Stimulated activated CD4-positive, alpha-beta T cell treated with anti-CD3 and anti-CD28 coated beads, Interleukin-1b, Interleukin-23, amount 100 ng/mL, for 4 hours (primary cell): ENCODE results near the gene ZFAND2B.

Experiments used
- DNase-seq, 2 donors: peaks; one replicate each; pipeline ENCODE4 v3.0.0-alpha.2; 2020; ENCODE audit warnings: low read depth in 2 of 2

The ZFAND2B gene, protein sequence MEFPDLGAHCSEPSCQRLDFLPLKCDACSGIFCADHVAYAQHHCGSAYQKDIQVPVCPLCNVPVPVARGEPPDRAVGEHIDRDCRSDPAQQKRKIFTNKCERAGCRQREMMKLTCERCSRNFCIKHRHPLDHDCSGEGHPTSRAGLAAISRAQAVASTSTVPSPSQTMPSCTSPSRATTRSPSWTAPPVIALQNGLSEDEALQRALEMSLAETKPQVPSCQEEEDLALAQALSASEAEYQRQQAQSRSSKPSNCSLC

DNA sequence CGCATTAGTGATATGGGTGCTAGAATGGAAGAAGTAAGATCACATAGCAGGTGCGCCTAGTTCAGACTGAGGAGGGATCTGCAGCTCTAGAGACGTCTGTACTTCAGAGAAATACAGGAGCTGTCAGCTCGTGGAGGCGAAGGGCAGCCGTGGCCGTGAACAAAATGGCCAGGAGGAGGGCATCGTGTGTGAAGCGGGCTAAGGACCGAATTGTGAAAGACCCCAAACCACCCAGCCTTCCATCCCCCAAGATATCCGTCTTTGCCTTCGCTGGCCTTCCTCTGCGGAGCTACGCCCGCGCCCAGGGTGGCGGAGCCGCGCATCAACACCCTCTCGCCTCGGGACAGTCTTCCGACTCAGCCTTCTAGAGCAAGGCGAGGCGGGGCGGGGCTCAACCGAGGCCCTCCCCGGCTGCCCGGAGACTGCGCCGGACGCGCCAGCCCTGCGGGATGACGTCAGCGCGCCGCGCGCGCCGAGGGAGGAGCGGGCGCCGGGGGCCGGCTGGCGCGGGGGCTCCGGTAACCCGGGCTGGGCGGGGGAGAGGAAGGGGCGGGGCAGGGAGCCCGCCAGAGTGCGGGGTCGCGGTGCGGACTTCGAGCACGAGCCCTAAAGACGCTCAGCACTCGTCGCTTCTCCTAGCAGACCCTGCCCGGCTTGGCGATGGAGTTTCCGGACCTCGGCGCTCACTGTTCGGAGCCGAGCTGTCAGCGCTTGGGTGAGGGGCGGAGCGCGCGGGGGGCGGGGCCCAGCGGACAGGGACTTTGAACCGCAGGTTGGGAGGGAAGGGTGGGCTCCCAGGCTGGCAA is at the start of gene ZFAND2B:
Gene ZFAND2B (plus strand): TSS at position 455 of the 806 bp plus-strand sequence. CDS start 206 bp downstream, at position 661.
- peak; percentile 93 to 95 for DNase-seq

- no peak for DNase-seq
Observed at GRCh38 chr2:219157396-219157795, 49.2 kb upstream of the ZFAND2B start.

DNA sequence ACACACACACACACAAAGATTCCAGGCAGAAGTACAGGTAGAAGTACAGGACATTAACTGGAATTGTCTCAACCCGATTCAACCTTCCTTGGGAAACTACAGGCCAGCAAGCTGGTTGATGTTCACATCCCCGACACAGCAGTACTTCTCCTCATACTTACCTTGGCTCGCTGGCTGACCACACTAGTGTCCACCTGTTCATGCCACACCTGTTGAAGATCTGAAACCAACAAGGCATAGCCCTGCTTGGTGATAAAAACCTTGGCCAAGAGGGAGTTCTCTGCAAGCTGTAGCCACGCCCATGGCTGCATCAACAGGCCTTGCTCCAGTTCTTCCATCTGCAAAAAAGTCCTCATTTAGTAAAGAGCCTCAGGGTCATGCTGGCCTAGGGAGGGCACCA is 48.6 kb upstream of the ZFAND2B start:
- DNase-seq = no peak

GRCh38 chr2:219158586-219158985 is 48.0 kb upstream of the ZFAND2B start:
- DNase-seq = no peak

DNA sequence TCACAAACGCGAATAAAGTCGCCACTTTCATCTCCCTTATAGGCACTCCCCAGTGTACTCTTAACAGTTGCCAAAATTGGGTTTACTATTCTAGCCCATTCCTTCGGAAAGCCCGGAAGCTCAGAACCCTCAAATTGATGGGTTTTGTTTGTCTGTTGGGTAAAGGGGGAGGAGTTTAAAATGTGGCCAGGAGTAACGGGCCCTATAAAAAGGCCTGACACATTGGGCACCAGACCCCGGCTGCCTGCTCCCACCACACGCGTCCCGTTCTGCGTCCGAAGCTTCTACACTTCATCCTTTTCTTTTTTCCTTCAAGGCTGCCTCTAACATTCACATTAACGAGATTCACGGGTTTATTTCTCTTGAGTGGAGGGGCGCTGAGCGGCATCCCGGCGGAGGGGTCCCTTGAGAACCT is 46.8 kb upstream of the ZFAND2B start:
- DNase-seq = no peak

- DNase-seq = peak; percentile 91 to 95
Observed at GRCh38 chr2:219160186-219161017, 46.2 kb upstream of the ZFAND2B start, which contains the start of gene NHEJ1. TSS of gene NHEJ1 (minus strand) at chr2:219160815. CDS start at chr2:219158362, 2,453 bp downstream.

GRCh38 chr2:219161097-219161496 is 45.5 kb upstream of the ZFAND2B start:
- DNase-seq = no peak

DNA sequence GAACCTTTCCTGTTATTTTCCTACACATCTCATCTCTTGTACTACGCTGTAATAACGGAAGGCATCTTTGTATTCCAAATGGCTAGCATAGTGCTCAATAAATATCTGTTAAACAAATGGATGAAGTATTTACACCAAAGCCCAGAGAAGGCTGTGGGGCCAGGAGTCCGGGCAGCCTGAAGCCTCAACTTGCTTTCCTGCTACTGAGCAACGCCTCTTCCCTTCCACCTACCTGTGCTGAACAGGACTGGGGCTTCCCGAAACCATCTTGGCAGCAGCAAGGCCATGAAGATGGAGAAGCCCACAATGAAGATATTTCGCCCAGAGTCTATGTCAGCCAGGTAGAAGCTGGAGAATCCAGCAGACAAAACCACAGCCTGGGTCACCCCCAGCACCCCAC is 43.4 kb upstream of the ZFAND2B start:
- DNase-seq = no peak

- no peak for DNase-seq
Observed at GRCh38 chr2:219165058-219165911, 41.3 kb upstream of the ZFAND2B start.

GRCh38 chr2:219167997-219168396 is 38.6 kb upstream of the ZFAND2B start:
- DNase-seq = no peak

GRCh38 chr2:219168526-219168925 is 38.1 kb upstream of the ZFAND2B start:
- no peak for DNase-seq

DNA sequence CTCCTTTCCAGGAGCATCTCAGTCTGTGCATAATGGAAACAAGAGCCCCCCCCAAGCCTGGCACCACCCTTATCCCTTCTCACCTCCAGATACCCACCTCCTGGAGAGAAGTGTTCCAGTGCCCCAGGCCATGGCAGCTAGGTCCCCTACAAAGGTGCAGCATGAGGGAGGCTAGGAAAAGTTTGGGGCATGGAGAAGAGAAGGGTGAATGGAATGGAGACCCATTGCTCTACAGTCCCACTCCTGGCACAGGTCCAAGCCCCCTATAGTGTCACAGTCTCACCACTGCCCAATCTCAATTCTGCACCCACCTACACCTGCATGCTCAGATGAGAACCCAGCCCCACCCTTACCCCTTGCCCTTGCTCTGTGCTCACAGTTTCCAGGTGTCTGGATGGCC is 37.6 kb upstream of the ZFAND2B start:
- DNase-seq = no peak

GRCh38 chr2:219169930-219170654 is 36.5 kb upstream of the ZFAND2B start, which contains the start of gene SLC23A3:
TSS of gene SLC23A3 (minus strand) at chr2:219170029. CDS start at chr2:219169984, 45 bp downstream.
- DNase-seq = no peak

DNA sequence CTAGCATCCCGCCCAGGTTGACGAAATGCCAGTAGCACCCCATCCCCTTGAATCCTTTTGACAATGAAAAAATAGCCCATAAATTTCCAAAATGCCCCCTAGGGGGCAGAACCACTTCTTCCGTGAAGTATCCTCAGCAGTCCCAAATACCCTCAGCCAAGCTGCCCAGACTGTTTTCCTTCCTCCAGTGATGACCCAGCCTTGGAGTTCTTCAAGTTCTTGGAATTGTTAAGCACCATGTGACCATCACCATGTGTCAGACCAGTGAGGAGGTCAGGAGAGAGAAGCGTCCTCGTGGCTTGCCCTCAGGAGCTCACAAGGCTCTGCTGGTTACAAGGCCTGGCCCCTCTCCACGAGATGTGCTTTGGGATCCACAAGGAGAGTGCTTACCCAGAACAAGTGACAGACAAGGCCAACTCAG is 35.3 kb upstream of the ZFAND2B start:
- peak in 1 of 2 donors; percentile 21 for DNase-seq

DNA sequence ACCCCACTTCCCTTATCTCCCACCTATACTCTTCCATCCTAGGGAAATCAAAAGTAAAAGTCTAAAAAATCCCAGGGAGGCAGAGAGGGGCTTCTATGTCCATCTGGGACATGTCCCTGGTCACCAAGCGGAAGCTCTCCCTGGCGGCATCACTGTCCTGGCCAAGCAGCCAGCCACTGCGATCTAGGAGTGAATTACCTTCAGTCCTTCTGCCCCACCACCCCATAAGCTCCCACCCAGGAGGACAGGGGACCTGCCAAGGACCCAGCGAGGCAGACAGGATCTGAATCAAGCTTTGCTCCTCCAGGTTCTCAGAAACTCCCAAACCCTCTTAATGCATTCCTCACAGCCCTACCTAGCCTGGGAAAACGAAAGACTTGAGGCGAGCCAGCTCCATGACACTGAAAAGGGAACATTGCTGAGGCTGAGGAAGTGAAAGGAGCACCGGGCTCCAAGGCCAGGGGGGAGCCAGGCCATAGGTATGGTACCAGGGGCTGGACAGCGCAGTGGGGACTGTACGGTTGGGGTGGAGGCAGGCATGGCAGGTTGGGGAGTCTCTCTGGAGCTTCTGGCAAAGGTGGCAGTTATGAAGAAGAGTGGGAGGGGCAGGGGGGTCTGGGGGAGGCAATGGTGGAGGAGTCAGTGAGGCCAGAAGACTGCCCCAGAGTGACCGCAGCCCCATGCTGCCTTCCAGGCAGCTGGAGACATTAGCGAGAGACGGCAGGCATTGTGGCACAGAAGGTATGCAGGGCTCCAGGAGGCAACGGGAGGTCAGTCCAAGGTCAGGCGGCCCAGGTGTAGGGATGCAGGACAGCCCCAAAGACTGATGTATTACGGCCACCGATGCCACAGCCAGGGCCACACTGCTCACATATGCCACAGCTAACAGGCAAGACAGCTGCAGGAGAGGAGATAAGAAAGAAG is 34.1 kb upstream of the ZFAND2B start:
- DNase-seq = no peak

DNA sequence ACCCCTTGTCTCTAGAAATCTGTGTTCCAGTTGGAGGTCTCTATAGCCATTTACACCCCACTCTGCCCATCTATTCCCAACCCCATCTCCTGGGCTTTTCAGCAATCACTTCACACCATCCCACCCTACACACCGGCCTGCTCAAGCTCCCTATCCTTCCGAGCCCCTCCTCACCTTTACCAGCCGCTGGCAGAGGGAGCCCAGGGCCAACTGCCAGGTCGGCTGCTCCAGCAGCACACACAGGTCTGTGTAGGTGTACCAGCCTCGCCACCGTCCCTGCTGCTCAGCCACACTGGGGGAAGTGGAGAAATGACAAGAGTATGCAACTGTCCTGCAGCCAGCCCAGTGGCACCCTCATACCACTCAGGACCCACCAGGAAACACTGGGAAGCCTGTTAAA is 33.4 kb upstream of the ZFAND2B start:
- DNase-seq = no peak

DNA sequence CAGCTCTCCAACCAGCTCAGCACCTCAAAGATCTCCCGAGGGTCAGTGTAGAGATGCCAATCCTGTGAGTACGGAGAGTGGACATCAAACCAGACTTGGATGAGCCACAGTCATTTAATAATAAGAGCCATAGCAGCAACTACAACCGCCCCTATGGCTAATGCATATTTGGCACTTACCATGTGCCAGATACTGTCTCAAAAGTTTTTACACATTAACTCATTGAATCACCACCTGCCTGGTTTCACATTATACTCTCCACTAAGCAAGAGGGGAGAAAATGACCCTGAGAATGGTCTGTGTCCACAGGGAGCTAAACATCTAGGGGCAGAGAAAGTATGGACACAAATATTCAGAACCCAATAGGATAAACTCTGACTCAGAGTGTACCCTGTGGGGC is 32.4 kb upstream of the ZFAND2B start:
- DNase-seq = no peak

GRCh38 chr2:219174801-219175200 is 31.8 kb upstream of the ZFAND2B start:
- DNase-seq = no peak

GRCh38 chr2:219175486-219175885 is 31.1 kb upstream of the ZFAND2B start:
- no peak for DNase-seq
